Testis (tissue), 2 donors: ENCODE results near the gene TBX4.

Experiments used
- POLR2A ChIP-seq: fragments of 450-650 bp; IDR thresholded peaks from one replicate; pipeline ENCODE4 v1.6.1; 2017; ENCODE audit warnings: antibody characterized with exemption, mild to moderate bottlenecking, moderate library complexity
- TF ChIP-seq, protein P1 (sequence below), 3 experiments: fragments of 450-650 bp in 2 of 3; fragments of 200-600 bp in 1 of 3; sonication (generic) in 1 of 3; IDR thresholded peaks; one replicate each; pipeline ENCODE4 v1.5.1; 2016 to 2019; ENCODE audit warnings: antibody characterized with exemption in 3 of 3, mild to moderate bottlenecking in 2 of 3, moderate library complexity in 1 of 3

DNA sequence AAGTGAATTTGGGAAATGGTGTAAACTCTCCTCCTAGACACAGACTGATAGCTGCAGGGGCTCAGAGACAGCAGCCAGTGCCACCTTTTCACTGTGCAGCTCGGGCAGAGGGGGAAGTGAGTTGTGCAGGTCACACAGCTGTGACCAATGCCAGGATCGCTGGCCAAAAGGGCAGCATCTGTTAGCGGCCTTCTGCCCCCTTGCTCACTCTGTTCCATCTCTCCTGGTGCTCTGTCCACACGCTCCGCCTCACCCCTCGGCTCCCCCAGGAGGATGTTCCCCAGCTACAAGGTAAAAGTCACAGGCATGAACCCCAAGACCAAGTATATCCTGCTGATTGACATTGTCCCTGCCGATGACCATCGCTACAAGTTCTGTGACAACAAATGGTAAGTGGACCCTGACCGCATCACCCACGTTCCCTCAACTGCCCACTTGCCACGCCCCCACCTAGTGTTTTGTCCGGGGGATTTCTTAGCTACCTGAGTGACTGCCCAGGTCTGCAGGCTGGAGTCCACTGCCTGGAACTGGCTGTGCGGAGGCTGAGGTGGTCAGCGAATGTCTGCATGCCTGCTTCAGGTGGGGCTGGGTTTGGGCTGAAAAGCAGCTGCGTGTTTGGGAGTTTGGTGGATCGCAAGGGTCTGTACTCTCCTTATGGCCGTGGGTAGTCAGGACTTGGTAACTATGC, 13.5 kb downstream of the TBX4 start:
- TF ChIP-seq, protein P1, sequence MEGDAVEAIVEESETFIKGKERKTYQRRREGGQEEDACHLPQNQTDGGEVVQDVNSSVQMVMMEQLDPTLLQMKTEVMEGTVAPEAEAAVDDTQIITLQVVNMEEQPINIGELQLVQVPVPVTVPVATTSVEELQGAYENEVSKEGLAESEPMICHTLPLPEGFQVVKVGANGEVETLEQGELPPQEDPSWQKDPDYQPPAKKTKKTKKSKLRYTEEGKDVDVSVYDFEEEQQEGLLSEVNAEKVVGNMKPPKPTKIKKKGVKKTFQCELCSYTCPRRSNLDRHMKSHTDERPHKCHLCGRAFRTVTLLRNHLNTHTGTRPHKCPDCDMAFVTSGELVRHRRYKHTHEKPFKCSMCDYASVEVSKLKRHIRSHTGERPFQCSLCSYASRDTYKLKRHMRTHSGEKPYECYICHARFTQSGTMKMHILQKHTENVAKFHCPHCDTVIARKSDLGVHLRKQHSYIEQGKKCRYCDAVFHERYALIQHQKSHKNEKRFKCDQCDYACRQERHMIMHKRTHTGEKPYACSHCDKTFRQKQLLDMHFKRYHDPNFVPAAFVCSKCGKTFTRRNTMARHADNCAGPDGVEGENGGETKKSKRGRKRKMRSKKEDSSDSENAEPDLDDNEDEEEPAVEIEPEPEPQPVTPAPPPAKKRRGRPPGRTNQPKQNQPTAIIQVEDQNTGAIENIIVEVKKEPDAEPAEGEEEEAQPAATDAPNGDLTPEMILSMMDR (IDR thresholded peaks at IDR 0.05): no peak
- no peak for TF ChIP-seq POLR2A
